HG03575 (cell line): ENCODE measurements around the gene RPS14.
A peak's percentile ranks its signal among the peaks of the same experiment; 100 is the strongest.

Experiments
- ATAC-seq: cut with Tn5 transposase; IDR thresholded peaks from one replicate; pipeline ENCODE4 v1.9.1; 2021; ENCODE audit not compliant: unreplicated experiment, insufficient number of reproducible peaks, low FRiP score; ENCODE audit errors: extremely low read depth

The RPS14 gene

GRCh38 chr5:150451594-150451993, 2.1 kb upstream of the RPS14 start:
- no peak for ATAC-seq

DNA sequence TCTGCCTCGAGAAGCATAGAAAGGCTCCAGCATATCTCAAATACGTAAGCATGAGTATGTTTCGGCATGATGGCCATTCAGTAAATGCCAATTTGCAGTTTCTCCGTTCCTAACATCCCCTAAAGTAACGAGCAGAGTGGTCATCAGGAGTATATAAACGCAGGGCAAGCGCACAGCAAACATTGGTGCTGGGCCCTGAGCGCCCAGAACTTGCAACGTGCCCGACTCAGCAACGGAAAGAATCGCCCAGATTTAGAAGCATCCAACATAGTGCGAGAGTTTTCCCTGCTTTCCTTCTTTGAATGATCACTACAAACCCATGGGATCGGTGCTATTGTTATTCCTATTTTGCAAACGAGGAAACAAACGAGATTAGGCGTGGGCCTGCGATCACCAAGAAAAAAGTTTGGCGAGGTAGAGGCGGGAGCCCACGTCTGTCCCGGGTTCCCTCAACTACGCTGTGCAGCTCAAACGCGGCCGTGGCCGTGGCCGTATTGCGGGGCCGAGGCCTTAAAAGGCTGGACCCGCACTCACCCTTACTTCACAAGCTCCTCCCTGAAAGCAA, 505 bp downstream of the RPS14 start:
- no peak for ATAC-seq

GRCh38 chr5:150448334-150448733, 1.2 kb downstream of the RPS14 start:
- no peak for ATAC-seq

DNA sequence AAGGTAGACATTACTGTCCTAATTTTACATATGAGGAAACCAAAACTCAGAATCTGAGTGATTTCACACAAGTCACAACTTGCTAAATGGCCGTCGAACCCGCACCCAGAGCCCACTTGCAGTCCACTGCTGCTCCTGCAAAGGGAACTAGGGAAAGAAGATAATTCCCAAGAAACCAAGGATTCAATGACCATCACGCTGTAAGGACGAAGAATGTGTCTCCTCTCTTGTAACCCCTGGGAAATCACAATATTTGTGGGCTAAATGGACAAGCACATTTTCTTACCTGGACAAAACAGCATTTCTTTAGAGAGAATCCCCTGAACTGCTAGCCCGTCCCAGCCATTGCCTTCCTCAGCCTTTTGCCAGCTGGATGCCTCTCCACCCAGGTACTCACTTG, 2.4 kb downstream of the RPS14 start:
- ATAC-seq, result no peak

GRCh38 chr5:150446583-150446982, 3.0 kb downstream of the RPS14 start:
- ATAC-seq, result no peak

- no peak for ATAC-seq
Observed at GRCh38 chr5:150446088-150446487, 3.5 kb downstream of the RPS14 start.

DNA sequence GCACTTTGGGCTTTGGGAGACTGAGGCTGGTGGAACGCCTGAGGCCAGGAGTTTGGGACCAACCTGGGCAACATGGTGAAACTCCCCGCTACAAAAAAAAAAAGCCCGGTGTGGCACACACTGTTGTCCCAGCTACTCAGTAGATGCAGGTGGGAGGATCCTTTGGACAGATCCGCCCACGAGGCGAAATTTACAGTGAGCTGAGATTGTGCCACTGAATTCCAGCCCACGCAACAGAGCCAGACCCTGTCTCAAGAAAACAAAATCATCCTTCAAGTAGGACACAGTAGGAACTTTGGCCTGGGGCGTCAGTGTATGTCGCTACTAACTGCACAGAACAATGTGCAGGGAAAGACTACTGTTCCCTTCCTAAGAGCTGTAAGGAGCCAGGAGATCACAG, 4.8 kb downstream of the RPS14 start:
- ATAC-seq, result no peak

DNA sequence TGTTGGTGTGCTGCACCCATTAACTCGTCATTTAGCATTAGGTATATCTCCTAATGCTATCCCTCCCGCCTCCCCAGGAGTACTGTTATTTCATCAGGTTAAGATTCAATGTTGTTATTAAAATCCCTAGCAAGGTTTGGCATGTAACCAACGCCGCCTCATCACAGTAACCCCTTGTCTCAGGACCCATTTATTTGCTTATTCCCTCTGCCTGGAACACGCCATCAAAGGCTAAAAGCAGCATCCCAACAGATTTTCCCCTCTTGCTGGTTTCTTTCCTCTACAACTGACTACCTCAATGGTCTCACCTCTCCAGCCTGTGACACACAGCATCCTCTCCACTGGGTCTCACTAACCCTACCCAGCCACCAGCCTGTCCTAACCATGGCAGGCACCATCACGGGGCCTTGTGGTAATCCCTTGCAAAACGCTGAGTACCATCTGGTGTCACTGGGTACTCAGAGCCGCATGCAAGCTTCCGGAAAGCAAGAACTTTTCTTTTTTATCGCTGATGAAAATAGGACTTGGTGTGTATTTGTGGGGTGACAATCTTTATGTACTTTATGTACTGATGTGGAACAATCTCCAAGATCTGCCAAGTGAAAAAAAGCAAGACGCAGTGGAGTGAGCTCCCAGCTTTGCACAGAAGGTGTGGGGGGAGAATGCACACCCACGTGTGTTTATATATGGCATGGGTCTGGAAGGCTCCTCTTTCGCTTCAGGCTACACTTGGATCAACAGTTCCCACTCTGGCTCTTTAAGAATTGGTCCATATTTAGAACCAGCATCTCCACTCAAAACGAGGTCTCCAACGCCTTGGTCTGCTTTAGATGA, 6.1 kb downstream of the RPS14 start:
- no peak for ATAC-seq

- no peak for ATAC-seq
Observed at GRCh38 chr5:150442699-150443080, 6.8 kb downstream of the RPS14 start.

GRCh38 chr5:150441813-150442698, 7.5 kb downstream of the RPS14 start:
- ATAC-seq, result no peak

GRCh38 chr5:150440948-150441812, 8.4 kb downstream of the RPS14 start:
- no peak for ATAC-seq

DNA sequence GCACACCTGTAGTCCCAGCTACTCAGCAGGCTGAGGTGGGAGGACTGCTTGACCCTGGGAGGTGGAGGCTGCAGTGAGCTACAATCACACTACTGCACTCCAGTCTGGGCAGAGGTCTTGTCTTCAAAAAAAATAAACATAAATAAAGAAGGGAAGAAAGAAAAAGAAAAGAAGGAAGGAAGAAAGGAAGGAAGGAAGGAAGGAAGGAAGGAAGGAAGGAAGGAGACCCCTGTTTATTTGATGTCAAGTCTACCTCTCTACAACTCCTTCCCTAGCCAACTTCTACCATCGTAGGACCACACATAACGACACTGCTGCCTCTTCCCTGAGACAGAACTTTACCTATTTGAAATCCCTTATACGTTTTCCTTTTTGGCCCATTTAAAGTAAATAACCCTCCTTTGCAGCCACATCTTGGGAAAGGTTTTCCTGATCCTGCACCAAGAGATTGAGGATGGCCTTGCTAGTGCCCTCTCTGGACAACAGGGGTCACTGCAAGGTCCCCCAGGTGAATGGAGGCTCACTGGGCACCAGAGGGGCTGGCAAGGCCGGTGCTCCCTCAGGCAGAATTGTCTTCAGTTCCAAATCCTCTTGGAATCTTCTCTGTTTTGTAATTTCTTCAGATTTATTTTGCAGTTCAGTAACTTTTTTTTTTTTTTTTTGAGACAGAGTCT, 10.5 kb downstream of the RPS14 start:
- ATAC-seq, result no peak

DNA sequence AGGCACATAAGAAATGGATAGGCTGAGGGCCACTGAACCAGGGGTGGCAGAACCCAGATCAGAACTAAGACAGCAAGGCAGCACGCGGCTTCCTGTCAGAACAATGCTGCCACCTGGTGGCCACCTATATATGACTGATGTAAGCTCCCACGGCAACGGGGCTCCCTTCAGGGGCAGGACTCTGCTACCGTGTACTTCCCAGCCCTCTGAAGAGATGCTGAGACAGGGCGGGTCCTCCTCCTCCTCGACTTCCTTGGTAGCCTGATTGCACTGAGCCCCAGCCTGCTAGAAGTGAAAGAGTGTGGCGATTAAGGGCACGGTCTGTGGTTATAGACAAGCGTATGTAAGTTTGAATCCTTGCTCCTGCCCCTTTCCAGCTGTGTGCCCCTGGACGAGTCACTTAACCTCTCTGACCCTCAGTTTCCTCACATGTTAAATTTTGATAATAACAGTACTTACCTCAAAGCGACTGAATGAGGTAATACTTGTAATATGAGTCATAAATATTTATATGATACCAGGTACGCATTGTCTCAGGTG, 13.3 kb downstream of the RPS14 start:
- peak; percentile 67 for ATAC-seq

DNA sequence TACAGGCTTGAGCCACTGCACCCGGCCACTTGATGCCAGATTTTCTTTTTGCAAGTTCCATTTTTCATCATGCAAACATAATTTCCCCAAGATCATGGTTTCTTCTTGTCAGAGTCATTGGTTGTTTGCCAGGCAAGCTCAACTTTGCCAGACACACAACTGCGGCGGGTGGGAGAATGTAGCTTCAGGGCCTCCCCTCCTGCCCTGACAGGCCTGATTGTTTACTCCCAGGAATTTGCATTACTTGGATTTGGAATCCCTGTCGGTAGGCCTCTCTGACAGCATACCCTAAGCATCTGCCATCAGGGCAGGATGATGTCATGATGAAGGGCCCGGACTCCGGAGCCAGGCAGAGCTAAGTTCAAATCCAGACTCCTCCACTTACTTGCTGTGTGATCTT, 15.1 kb downstream of the RPS14 start:
- ATAC-seq, result no peak

DNA sequence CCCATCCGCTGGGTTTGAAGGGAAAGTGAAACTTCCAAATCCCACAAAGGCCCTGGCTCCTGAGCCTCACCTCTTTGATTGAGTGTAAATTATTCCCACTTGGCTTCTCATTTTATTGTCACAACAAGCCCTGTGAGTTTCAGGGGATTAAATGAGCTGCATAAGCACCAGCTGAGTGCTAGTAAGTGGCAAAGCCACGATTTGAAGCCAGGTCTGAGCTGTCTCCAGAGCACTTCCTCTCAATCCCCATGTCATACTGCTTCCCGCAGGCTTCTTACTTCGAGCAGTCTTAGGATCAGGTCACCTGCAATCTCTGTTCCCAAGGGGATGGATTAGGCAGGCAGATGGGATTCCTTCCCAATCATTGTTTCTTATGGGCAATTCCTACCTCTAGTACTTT, 18.0 kb downstream of the RPS14 start:
- ATAC-seq, result no peak

DNA sequence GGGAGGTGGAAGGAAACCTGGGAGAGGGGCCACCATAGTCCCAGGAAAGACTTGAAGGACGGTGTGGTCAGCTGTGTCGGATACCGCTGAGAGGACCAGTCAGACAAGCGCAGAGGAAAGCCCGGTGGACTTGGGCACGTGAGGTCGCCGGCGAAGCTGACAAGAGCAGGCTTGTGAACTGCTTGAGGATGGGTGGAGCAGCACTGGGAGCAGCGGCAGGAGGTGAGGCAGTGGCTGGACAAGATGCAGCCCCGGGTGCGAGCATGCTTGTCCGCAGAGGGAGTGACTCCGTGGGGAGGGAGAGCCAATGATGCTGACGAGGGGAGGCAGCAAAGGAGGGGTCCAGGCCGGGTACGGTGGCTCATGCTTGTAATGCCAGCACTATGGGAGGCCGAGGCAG, 18.5 kb downstream of the RPS14 start:
- ATAC-seq, result no peak

DNA sequence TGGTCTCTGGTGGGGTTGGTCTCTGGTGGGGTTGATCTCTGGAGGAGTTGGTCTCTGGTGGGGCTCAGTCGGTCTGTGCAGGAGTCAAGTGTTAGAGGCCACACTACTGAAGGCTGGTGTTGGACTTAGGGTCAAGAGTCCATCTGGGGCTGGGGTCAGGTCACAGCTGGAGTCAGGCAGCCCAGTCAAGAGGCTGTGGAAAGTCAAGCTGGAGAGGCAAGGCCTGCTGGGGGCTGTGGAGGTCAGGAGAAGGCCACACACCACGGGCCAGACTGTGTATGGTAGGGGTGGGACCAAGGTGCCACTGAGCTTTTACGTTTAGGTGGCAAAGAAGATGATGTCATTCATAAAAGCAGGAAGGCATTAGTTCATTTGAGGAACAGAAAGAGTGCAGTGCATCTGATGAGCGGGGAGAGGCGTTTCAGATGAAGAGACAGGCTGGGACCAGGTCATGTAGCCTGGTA, 20.1 kb downstream of the RPS14 start:
- ATAC-seq, result peak; percentile 72

DNA sequence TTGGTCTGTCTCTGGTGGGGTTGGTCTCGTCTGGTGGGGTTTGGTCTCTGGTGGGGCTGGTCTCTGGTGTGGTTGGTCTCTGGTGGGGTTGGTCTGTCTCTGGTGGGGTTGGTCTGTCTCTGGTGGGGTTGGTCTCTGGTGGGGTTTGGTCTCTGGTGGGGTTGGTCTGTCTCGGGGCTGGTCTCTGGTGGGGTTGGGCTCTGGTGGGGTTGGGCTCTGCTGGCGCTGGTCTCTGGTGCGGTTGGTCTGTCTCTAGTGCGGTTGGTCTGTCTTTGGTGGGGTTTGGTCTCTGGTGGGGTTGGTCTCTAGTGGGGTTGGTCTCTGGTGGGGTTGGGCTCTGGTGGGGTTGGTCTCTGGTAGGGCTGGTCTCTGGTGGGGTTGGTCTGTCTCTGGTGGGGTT, 20.6 kb downstream of the RPS14 start:
- no peak for ATAC-seq
